Stomach (tissue), 4 donors: ENCODE results near the gene EGFR.

Source experiments
- EP300 ChIP-seq: sonication (generic); formaldehyde crosslinking; IDR thresholded peaks from one replicate; pipeline ENCODE4 v1.6.1; 2017; ENCODE audit warnings: antibody characterized with exemption
- POLR2A ChIP-seq, 4 donors: fragments of 450-650 bp; IDR thresholded peaks; one replicate each; pipeline ENCODE4 v1.6.1; 2016; ENCODE audit warnings: antibody characterized with exemption in 4 of 4, control low read depth in 2 of 4, mild to moderate bottlenecking in 1 of 4, moderate library complexity in 1 of 4
- POLR2AphosphoS5 ChIP-seq, 3 donors: sonication (generic); formaldehyde crosslinking; IDR thresholded peaks; one replicate each; pipeline ENCODE4 v1.6.1; 2016; ENCODE audit warnings: antibody characterized with exemption in 3 of 3
- TF ChIP-seq, protein P1 (sequence below), 7 experiments: fragments of 450-650 bp in 4 of 7; fragments of 200-600 bp in 3 of 7; sonication (generic) in 3 of 7; IDR thresholded peaks; one replicate each; pipeline ENCODE4 v1.5.1; 2016 to 2019; ENCODE audit warnings: antibody characterized with exemption in 7 of 7, control low read depth in 2 of 7, mild to moderate bottlenecking in 1 of 7

DNA sequence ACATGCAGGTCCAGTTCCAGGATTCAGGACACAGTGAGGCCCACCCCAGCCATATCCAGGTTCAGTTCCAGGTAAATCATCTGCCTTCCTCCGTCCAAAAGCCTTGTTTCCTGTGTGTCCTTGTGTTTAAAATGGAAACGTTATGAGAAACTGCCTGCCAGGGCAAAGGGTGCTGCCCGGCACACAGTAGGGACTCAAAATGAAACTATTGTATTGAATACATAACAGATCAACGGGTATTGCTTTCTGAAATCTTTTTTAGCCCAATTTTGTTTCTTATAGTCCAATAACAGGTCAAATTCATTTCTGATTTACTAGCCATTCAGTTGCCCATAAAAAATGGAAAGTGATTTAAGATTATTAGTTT lies 115.5 kb downstream of the EGFR start:
- TF ChIP-seq, protein P1, sequence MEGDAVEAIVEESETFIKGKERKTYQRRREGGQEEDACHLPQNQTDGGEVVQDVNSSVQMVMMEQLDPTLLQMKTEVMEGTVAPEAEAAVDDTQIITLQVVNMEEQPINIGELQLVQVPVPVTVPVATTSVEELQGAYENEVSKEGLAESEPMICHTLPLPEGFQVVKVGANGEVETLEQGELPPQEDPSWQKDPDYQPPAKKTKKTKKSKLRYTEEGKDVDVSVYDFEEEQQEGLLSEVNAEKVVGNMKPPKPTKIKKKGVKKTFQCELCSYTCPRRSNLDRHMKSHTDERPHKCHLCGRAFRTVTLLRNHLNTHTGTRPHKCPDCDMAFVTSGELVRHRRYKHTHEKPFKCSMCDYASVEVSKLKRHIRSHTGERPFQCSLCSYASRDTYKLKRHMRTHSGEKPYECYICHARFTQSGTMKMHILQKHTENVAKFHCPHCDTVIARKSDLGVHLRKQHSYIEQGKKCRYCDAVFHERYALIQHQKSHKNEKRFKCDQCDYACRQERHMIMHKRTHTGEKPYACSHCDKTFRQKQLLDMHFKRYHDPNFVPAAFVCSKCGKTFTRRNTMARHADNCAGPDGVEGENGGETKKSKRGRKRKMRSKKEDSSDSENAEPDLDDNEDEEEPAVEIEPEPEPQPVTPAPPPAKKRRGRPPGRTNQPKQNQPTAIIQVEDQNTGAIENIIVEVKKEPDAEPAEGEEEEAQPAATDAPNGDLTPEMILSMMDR (IDR thresholded peaks at IDR 0.05), result no peak
- TF ChIP-seq EP300, result no peak
- no peak for TF ChIP-seq POLR2A (IDR thresholded peaks at IDR 0.05)
- TF ChIP-seq POLR2AphosphoS5 (IDR thresholded peaks at IDR 0.05), result no peak
